HepG2 (cell line): ENCODE data around the gene CLRN3. TPM values are rescaled to one million over a fixed set of nuclear protein-coding genes. Genes with fewer than 3 reads are reported as not detected.

Experiments used
- ATAC-seq: fragments of 200-7000 bp; cut with Tn5 transposase; 3 replicates; pipeline ENCODE4 v1.9.1; 2020; ENCODE audit warnings: mild to moderate bottlenecking, moderate library complexity
- BruUV-seq: library from RNA; stranded (reverse); fragments of 400-500 nt; replicated peaks from 2 replicates; lab custom pipeline; 2021; lab: Mats Ljungman, UMichigan
- CTCF ChIA-PET: fragments of 300-600 bp; formaldehyde crosslinking; extraction: SDS; loops from one replicate; lab custom pipeline; 2021; ENCODE audit warnings: low total read pairs, inconsistent platforms, low intra/inter-chr PET ratio; lab: Yijun Ruan, JAX
- POLR2A ChIA-PET: fragments of 350-600 bp; sonication (Branson Sonifier 250); formaldehyde crosslinking; loops from one replicate; lab custom pipeline; 2020; ENCODE audit warnings: antibody characterized with exemption, inconsistent platforms; lab: Yijun Ruan, JAX
- DNase-seq: peaks from one replicate; pipeline ENCODE4 v3.0.0-alpha.2; 2015; ENCODE audit warnings: low spot score
- FAIRE-seq: peaks from 3 replicates; lab custom pipeline; 2011; peaks lifted over from hg19 to GRCh38; lab: Jason Lieb, UNC
- H2AFZ ChIP-seq: one replicate; pipeline ENCODE4 v1.6.1; 2011; ENCODE audit warnings: low read length, inconsistent platforms
- H3K27ac ChIP-seq: fragments of 300-600 bp; 3 replicates; pipeline ENCODE4 v1.8.0; 2011; ENCODE audit warnings: mixed run types, mild to moderate bottlenecking, mixed read lengths, low read length, inconsistent platforms; ENCODE audit not compliant: insufficient read depth; ENCODE audit errors: extremely low read length
- H3K27me3 ChIP-seq, 2 experiments: fragments of 200-600 bp in 1 of 2; 2 replicates in 1 of 2; 3 replicates in 1 of 2; pipeline versions ENCODE4 v1.6.0 to v1.8.0; 2011; ENCODE audit warnings: low read length in 2 of 2, mild to moderate bottlenecking in 2 of 2, moderate library complexity in 2 of 2, inconsistent platforms in 1 of 2; ENCODE audit not compliant: insufficient read depth in 2 of 2, control insufficient read depth in 1 of 2
- H3K36me3 ChIP-seq, 2 experiments: fragments of 200-600 bp in 1 of 2; replicated peaks in 1 of 2; 2 replicates in 1 of 2; 3 replicates in 1 of 2; pipeline versions ENCODE4 v1.5.1 to v1.8.0; 2011; ENCODE audit warnings: low read length in 2 of 2, inconsistent platforms in 1 of 2; ENCODE audit not compliant: insufficient read depth in 2 of 2, control insufficient read depth in 1 of 2
- H3K4me1 ChIP-seq: 2 replicates; pipeline ENCODE4 v1.5.1; 2012; ENCODE audit warnings: low read length, inconsistent platforms; ENCODE audit not compliant: insufficient read depth
- H3K4me2 ChIP-seq: 2 replicates; pipeline ENCODE4 v1.6.0; 2011; ENCODE audit warnings: low read depth, low read length, inconsistent platforms
- H3K4me3 ChIP-seq, 3 experiments: fragments of 200-600 bp in 1 of 3; sonication (generic), shearing (Covaris generic) in 1 of 3; replicated peaks in 1 of 3; 2 replicates each; pipeline ENCODE4 v1.5.1; 2011 to 2016; ENCODE audit warnings: low read length in 3 of 3, inconsistent platforms in 2 of 3, low read depth in 2 of 3, mild to moderate bottlenecking in 2 of 3, control low read depth in 1 of 3, mixed read lengths in 1 of 3; ENCODE audit not compliant: insufficient read depth in 1 of 3
- H3K79me2 ChIP-seq: one replicate; pipeline ENCODE4 v1.6.1; 2011; ENCODE audit warnings: low read length, inconsistent platforms; ENCODE audit not compliant: insufficient read depth
- H3K9ac ChIP-seq: 2 replicates; pipeline ENCODE4 v1.6.0; 2011; ENCODE audit warnings: mild to moderate bottlenecking, low read depth, low read length, inconsistent platforms; ENCODE audit not compliant: insufficient read depth
- H3K9me3 ChIP-seq: 2 replicates; pipeline ENCODE4 v1.5.1; 2012; ENCODE audit warnings: mild to moderate bottlenecking, low read length
- H4K20me1 ChIP-seq: 2 replicates; pipeline ENCODE4 v1.6.0; 2011; ENCODE audit warnings: inconsistent platforms, mild to moderate bottlenecking, low read length, moderate library complexity; ENCODE audit not compliant: insufficient read depth
- ELF1 ChIP-seq: sonication (generic); formaldehyde crosslinking; IDR thresholded peaks from 2 replicates; pipeline ENCODE4 v1.4.0; 2020; ENCODE audit warnings: missing genetic modification reagents
- EZH2 ChIP-seq: conservative IDR thresholded peaks from 2 replicates; pipeline ENCODE4 v1.6.1; 2012; ENCODE audit warnings: mild to moderate bottlenecking, low read depth, low read length, moderate library complexity
- MXI1 ChIP-seq: IDR thresholded peaks from 3 replicates; pipeline ENCODE4 v1.6.1; 2012; ENCODE audit warnings: low read depth, low read length, inconsistent platforms, borderline replicate concordance
- PHF20 ChIP-seq: sonication (generic); formaldehyde crosslinking; IDR thresholded peaks from 2 replicates; pipeline ENCODE4 v1.5.0; 2020; ENCODE audit warnings: mild to moderate bottlenecking, missing genetic modification reagents
- PHF5A ChIP-seq: IDR thresholded peaks from one replicate; pipeline ENCODE4 v1.6.1; 2018; ENCODE audit warnings: low read depth, missing genetic modification reagents; ENCODE audit not compliant: unreplicated experiment
- PRDM4 ChIP-seq: sonication (generic); formaldehyde crosslinking; IDR thresholded peaks from 2 replicates; pipeline ENCODE4 v1.9.0; 2021; ENCODE audit warnings: missing genetic modification reagents, borderline replicate concordance
- RFX3 ChIP-seq: IDR thresholded peaks from 2 replicates; pipeline ENCODE4 v1.6.1; 2016; ENCODE audit warnings: missing biosample characterization, missing genetic modification reagents
- ZBTB10 ChIP-seq: sonication (generic); formaldehyde crosslinking; IDR thresholded peaks from 2 replicates; pipeline ENCODE4 v1.4.0; 2020; ENCODE audit warnings: missing genetic modification reagents, borderline replicate concordance
- ZNF644 ChIP-seq: IDR thresholded peaks from 2 replicates; pipeline ENCODE4 v1.6.1; 2016; ENCODE audit warnings: low read depth
- WGBS: methylation state at CpG from one replicate; pipeline ENCODE4 v1.1.6; 2017; ENCODE audit warnings: low lambda C conversion rate; 5-methylcytosine and 5-hydroxymethylcytosine counted together
- in situ Hi-C: cut with HindIII; loops from 2 replicates; pipeline ENCODE4 v1.10.0; 2017; ENCODE audit warnings: low pct_unique_long_range_greater_than_20kb; ENCODE audit not compliant: extremely low pct_ligation_motif_present
- intact Hi-C: fragments of 100-400 bp; cut with micrococcal nuclease; formaldehyde crosslinking; loops from one replicate; pipeline ENCODE4 v1.10.0; 2022; ENCODE audit not compliant: unreplicated experiment
- polyA plus RNA-seq, 8 experiments: library from polyadenylated mRNA; depleted of rRNA in 3 of 8; stranded (reverse) in 7 of 8; unstranded in 1 of 8; fragments of >200 nt; fragmentation: Illumina TruSeq in 4 of 8; extraction: Trizol in 4 of 8; gene quantifications; 2 replicates each; pipeline versions ENCODE4 v1.2.1 to v1.2.3, GENCODE V29; 2011 to 2016; ENCODE audit warnings: low read depth in 4 of 8, missing spikeins in 1 of 8, mixed read lengths in 1 of 8; ENCODE audit not compliant: insufficient read depth in 1 of 8
- total RNA-seq, 5 experiments: library from RNA; depleted of rRNA; stranded (reverse); fragments of >200 nt; fragmentation: Illumina TruSeq; extraction: Trizol; gene quantifications; 2 replicates each; pipeline ENCODE4 v1.2.3, GENCODE V29; 2016; ENCODE audit warnings: low read depth in 1 of 5
- TF ChIP-seq, protein P1 (sequence below): sonication (generic); formaldehyde crosslinking; IDR thresholded peaks from 2 replicates; pipeline ENCODE4 v1.8.0; 2022; ENCODE audit warnings: missing genetic modification reagents, mild to moderate bottlenecking, inconsistent platforms, borderline replicate concordance
- TF ChIP-seq, protein P2 (sequence below): sonication (generic); formaldehyde crosslinking; IDR thresholded peaks from 2 replicates; pipeline ENCODE4 v1.8.0; 2023; ENCODE audit warnings: mild to moderate bottlenecking, missing genetic modification reagents

The CLRN3 gene
- total and polyA plus RNA-seq, 2 of the 13 experiments (the other 11 are each of a cell fraction or from before 2014, with no cell fraction given) = not detected

DNA sequence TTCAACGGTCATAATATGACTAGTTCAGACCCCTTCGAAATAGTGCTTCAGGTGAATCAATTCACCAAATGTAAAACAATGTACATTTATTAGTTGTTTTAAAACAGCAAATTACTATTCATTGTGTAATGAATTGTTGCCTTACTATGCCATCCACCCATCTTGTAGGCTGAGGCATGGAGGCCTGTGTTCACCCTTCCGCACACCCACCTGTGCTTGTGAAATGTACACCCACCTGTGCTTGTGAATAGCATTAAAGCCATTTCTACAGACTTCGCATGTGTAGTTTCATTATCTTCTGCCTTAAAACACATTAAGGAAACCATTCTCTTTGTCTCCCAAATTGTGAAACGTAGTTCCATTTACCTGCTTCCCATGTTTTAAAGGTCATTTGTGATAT, 16.8 kb downstream of the CLRN3 start:
- DNase-seq (no peak), FAIRE-seq (no peak), ATAC-seq (no peak)
- intact Hi-C loops = loop anchor here (10.0 kb wide), 1 partner anchor 139 kb away; no protein-coding TSS in a partner anchor
- H2AFZ ChIP-seq = no peak overlapping the region
- no peak overlapping the region for H3K27ac ChIP-seq
- CTCF ChIA-PET = no interaction called here
- TF ChIP-seq, protein P1, sequence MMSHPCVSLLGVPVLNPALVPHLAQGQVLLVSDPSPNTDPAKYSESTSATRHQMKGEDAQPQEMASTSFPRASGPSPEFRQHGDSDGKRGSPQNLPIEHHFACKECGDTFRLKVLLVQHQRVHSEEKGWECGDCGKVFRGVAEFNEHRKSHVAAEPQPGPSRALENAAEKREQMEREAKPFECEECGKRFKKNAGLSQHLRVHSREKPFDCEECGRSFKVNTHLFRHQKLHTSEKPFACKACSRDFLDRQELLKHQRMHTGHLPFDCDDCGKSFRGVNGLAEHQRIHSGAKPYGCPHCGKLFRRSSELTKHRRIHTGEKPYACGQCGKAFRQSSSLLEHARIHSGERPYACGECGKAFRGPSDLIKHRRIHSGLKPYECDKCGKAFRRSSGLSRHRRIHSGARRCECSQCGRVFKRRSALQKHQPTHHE = no peak
- no peak for TF ChIP-seq MXI1
- no peak for TF ChIP-seq ELF1 (CRISPR knock-in tag)
- TF ChIP-seq EZH2 = no peak
- no peak overlapping the region for H3K4me3 ChIP-seq
- no peaks in the 10 kb centered on the region for H3K36me3 ChIP-seq
- H3K4me2 ChIP-seq = no peak overlapping the region
- POLR2A ChIA-PET = no interaction called here
- peaks cover 14% of the 10 kb centered on the region for H3K4me1 ChIP-seq
- H4K20me1 ChIP-seq = no peaks in the 10 kb centered on the region
- 54% methylated on average over 5 of the region's 5 CpGs for WGBS
- no peaks in the 10 kb centered on the region for H3K27me3 ChIP-seq
- in situ Hi-C loops = no loop called here
- H3K9me3 ChIP-seq = no peaks in the 10 kb centered on the region
- H3K9ac ChIP-seq = no peak overlapping the region
- BruUV-seq = no TSS peak
- no peaks in the 10 kb centered on the region for H3K79me2 ChIP-seq

DNA sequence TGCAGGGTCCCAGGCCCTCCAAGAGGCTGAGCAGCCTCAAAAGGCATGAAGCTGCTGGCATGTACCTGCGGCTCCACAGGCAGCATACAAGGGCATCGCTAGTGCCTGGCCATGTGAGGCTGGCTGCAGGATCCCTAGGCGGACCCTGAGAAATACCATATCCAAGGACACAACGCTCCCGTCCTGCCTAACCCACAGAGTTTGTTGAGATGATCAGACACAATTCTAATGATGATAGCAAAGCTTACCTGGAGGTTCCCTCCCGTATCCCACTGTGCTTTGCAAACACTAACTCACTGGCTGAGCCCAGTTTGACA, 17.3 kb downstream of the CLRN3 start:
- no peaks in the 10 kb centered on the region for H4K20me1 ChIP-seq
- ATAC-seq = no peak
- H3K4me2 ChIP-seq = no peak overlapping the region
- FAIRE-seq = no peak
- H3K27ac ChIP-seq = no peak overlapping the region
- H3K36me3 ChIP-seq = no peaks in the 10 kb centered on the region
- 68% methylated on average over 2 of the region's 6 CpGs for WGBS
- no peak for TF ChIP-seq RFX3 (CRISPR knock-in tag)
- TF ChIP-seq, protein P2, sequence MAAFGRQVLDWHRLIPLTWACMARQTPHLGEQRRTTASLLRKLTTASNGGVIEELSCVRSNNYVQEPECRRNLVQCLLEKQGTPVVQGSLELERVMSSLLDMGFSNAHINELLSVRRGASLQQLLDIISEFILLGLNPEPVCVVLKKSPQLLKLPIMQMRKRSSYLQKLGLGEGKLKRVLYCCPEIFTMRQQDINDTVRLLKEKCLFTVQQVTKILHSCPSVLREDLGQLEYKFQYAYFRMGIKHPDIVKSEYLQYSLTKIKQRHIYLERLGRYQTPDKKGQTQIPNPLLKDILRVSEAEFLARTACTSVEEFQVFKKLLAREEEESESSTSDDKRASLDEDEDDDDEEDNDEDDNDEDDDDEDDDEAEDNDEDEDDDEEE = no peak
- no peak for TF ChIP-seq ZBTB10 (CRISPR knock-in tag)
- TF ChIP-seq PRDM4 = no peak
- TF ChIP-seq PHF5A (CRISPR knock-in tag) = no peak
- no peak for TF ChIP-seq PHF20
- TF ChIP-seq ZNF644 (CRISPR knock-in tag) = no peak
- ChIA-PET CTCF (no interaction called here), POLR2A (no interaction called here)
- H2AFZ ChIP-seq = no peak overlapping the region
- no TSS peak for BruUV-seq
- H3K4me1 ChIP-seq = peaks cover 9% of the 10 kb centered on the region
- H3K27me3 ChIP-seq = no peaks in the 10 kb centered on the region
- in situ Hi-C loops = no loop called here
- H3K9me3 ChIP-seq = no peaks in the 10 kb centered on the region
- intact Hi-C loops = loop anchor here (10.0 kb wide), 1 partner anchor 139 kb away; no protein-coding TSS in a partner anchor
- H3K9ac ChIP-seq = no peak overlapping the region
- H3K4me3 ChIP-seq = no peak overlapping the region
- no peaks in the 10 kb centered on the region for H3K79me2 ChIP-seq
- no peak for DNase-seq
